T1000 (cell line): ENCODE results near the gene AFF3.
"Not testable (repeated sequence)": the region's sequence is repeated elsewhere in the genome, so short reads cannot be mapped to it uniquely, and the experiment has no call there.

ENCODE experiments used
- DNase-seq: peaks from one replicate; lab custom pipeline; 2025; ENCODE audit warnings: mixed read lengths; lab: John Stamatoyannopoulos, UW

Gene AFF3

GRCh38 chr2:99933894-99934650, 208.3 kb downstream of the AFF3 start:
- no peak for DNase-seq

- not testable (repeated sequence) for DNase-seq
Observed at GRCh38 chr2:99933491-99933890, 208.9 kb downstream of the AFF3 start.

GRCh38 chr2:99928470-99929053, 213.8 kb downstream of the AFF3 start:
- no peak for DNase-seq

DNA sequence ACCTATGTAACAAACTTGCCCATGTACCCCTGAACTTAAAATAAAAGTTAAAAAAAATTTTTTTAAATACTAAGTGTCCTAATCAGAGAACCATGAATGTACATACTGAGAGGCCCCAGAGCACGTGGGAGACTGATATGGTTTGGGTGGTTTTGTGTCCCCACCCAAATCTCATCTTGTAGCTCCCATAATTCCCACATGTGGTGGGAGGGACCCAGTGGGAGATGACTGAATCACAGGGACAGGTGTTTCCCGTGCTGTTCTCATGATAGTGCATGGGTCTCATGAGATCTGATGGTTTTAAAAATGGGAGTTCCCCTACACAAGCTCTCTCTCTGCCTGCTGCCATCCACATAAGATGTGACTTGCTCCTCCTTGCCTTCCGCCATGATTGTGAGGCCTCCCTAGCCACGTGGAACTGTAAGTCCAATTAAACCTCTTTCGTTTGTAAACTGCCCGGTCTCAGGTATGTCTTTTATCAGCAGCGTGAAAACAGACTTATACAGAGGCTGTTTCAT, 214.6 kb downstream of the AFF3 start:
- DNase-seq: not testable (repeated sequence)

DNA sequence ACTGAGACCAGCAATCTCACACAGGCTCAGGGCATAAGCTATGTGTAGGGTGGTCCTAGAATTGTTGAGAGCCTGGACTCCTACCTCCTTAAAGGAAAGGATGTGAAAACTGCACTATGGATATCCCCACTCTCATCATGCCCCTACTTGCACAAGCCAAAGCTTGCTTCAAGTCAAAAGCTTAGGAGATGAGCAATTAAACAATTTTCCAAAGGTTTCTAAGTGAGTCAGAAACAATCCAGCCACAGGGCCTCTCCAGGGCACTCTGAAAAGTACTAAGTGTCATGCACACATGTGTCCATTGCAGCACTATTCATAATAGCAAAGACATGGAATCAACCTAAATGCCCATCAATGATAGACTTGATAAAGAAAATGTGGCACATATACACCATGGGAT, 215.4 kb downstream of the AFF3 start:
- DNase-seq: no peak

- DNase-seq: no peak
Observed at GRCh38 chr2:99925960-99926359, 216.4 kb downstream of the AFF3 start.

DNA sequence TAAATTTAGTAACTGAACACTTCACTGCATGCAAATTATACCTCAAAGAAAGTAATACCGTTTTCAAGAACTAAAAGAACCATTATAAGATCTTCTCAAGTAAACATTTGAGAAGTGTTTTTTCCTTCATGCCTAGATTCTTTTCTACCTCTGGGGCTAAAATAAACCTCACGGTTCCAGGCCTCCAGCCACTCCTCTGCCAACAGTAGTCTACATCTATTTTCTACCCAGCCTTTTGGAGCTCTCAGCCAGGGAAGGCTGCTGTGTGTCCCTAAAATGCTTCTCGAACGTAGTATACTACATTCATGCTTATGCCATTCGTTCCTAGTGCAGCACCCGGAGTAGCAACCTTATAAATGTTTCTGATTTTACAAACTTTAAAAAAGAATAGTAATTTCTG, 219.7 kb downstream of the AFF3 start:
- DNase-seq: no peak

- DNase-seq: no peak
Observed at GRCh38 chr2:99921903-99922302, 220.5 kb downstream of the AFF3 start.

DNA sequence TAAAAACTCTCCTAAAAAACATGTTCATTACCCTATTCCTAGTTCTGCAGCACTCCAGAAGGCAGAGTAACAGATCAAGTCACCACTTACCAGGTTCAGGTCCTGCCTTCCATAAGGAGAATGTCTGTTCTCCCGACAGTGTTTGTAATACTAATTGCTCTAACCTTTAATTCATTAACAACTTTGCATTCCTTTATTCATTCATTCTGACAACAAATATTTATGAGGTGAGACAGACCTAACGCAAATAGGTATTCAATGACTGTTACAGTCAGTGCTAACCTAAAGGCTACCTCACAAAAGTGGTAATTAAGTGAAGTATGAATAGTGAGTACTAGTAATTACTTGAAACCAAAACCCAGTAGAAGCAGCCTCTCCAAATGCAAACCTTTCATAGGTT, 224.0 kb downstream of the AFF3 start:
- no peak for DNase-seq

- DNase-seq: no peak
Observed at GRCh38 chr2:99915108-99915675, 227.2 kb downstream of the AFF3 start.

DNA sequence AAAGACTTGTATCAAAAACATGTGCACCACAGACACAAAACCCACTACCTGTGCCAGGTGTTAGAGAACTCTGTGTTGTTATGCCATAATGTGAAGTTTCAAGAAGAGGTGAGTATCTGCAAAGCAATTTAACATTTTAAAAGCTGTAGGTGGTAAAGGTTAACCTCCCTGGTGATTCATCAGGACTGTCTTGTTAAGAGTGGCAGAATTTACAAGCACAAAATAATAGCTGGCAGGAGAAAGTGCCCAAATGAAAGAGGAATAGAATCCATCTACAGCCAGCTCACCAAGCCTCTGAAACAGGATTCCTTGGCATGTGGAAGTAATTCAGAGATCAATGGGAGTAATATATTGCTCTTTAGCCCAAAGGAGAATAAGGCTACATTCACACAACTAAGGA, 230.7 kb downstream of the AFF3 start:
- no peak for DNase-seq

DNA sequence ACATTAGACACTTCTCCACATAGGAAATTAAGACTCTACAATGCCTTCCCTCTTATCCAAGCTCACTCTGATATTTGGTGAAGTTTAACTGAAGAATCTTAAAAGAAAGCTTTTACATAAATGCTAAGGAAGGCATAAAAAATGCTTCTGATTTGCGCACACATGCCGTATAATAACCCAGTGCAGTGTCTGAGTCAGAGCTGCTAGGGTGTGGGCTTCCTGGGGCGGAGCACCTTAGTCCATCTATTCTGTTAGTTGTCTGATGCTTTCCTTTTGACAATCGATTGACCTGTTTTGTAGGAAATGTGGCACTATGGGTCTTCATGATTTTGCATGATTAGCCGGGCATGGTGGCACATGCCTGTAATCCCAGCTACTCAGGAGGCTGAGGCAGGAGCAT, 231.5 kb downstream of the AFF3 start:
- DNase-seq: no peak

- DNase-seq: no peak
Observed at GRCh38 chr2:99905636-99906035, 236.8 kb downstream of the AFF3 start.

DNA sequence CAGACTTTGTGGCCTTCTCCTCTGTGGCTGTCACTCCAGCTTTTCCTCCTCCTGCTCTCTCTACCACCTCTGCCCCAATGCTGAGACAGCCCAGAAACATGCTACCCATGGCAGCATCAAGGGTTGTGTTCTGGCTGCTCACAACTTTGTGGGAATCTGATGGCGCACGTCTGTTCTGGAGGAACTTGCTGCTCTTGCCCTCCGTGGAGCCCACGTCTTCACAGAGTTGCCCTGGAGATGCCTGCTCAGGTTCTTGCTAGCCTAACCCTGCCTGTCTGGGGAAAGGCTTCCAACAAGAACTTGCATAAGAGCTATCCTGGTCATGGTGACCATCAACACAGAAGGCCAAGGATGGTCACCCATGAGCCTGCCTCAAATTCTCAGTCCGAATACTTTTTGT, 237.4 kb downstream of the AFF3 start:
- DNase-seq: no peak

GRCh38 chr2:99903981-99904380, 238.4 kb downstream of the AFF3 start:
- DNase-seq: no peak

DNA sequence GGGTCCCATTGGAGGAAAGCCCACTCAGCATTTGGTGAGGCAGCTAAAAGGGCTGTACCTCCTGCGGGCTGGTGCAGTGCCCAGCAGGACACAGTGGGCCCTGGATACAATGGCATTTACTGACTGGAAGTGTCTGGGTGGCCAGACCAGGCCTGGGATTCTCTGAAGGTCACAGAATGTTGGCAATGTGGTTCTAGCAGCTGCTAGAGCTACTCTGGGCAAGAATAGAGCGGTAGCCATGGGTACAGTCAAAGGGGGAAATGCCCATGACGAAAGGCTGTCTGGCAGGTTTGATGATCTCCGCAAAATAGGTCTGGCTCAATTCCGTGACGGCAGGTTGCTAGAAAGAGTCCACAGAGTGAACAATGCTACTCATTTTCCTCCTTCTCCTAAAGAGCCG, 241.8 kb downstream of the AFF3 start:
- DNase-seq: no peak

DNA sequence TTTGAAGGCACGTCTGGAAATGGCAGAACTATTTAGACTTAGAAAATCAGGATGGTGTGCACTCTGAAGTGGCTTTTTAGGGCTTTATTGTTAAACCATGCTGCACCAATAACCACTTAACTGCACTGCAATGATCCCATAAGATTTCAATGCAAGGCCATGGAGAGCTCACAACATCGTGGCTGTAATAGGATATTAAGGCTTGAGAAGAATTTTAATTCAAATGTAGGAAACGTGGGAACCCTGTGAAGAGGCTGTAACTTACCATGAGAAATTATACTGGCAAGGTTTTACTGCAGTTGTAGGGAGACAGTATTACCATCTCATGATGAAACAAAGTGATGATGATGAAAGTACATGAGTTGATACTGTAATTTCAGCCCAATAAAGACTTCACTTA, 242.5 kb downstream of the AFF3 start:
- DNase-seq: no peak

GRCh38 chr2:99899058-99899855, 243.1 kb downstream of the AFF3 start:
- no peak for DNase-seq

DNA sequence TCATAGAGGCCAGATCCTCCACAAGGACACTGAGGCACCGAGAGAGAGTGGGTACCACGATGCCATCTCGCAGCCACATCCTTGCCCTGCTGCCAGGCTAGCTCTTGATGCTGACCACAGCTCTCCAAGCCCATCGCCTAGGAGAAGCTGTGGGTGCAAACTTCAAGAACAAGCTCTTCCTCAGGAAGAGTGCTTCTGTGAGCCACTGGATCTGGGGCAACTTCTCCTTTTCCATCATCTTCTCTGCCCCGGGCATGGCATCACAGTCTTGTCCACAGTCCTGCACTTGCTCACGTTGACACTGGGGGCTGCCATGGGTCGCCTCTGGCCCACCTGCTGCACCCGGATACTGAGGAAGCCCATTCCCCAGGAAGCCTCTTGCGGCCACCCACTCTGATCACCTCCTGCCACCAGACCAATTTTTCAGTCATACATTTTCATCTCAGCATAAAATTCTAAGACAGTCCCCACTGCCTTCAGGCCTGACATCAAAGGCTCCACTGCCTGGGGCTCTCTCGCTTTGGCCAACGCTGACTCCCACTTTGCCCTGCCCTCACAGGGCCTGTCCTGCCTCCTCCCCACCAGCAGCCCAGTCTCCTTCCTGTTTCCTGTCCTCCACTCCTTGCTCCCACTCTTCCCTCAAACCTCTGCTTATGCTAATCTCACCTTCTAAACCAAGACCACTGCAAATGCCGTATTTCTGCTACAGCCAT, 243.9 kb downstream of the AFF3 start:
- DNase-seq: no peak

GRCh38 chr2:99891428-99891780, 251.0 kb downstream of the AFF3 start:
- DNase-seq: no peak

DNA sequence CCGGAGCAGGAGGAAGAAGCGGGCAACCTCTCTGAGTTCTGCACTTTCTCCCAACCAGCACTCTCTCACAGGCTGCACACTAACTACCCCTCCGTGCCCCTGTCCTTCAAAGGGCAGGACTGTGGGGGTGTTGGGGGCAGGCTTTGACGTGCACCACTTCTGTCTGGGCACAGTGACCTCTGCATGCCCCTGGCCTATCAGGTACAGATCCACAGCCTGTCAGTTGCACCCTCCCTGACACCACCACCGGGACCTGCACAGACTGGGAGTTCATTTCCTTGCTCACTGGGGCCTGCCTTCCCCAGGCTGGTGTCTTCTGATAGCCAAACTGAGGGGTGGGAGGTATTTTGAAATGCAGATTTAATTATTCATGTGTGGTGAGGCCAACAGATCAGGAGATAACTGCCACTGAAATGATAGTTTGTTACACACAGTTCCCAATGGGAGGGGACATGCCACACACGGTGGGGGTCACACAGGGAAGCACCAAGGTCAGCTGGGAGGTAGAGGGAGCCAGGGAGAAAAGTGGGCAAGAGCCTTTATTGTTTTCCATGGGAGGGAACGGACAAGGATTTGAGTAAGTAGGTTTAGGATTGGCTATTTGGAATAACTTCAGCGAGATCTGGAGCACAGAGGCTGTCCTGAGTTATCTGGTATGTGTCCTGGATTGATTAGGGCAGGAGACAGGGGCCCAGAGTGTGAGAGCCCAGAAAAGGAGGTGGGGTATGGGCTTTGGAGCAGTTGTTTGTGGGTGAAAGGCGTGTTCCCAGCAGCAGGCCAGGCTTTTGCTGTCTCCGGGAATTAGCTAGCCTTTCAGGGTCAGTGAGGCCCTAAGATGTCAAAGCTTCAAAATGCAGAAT, 251.6 kb downstream of the AFF3 start:
- no peak for DNase-seq
